ENCODE data around the gene PHRF1.

The PHRF1 gene

DNA sequence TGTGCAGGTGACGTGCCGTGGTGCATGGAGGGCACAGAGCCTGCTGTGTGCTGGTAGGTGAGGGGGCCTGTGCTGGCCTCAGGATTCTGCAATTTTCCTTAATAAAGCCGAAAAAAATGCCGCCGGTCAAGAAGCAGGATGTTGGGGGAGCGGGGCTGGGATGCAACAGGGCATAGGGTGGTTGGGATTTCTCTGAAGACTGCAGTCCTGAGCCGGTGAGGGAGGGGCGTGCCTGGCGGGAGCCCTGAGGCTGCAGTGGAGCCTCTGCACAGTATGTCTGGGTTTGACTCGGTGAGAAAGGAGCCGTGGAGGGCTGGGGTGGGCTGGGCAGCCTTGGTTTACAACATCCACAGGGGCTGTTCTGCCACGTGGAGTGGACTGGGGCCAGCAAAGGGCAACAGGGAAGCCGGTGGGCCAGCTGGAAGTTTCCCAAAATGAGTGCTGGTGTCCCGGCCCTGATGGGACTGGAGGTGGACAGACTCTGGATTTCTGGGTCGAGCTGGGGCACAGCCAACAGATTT lies 47.1 kb downstream of the PHRF1 start:
- TF ChIP-seq, protein P1, sequence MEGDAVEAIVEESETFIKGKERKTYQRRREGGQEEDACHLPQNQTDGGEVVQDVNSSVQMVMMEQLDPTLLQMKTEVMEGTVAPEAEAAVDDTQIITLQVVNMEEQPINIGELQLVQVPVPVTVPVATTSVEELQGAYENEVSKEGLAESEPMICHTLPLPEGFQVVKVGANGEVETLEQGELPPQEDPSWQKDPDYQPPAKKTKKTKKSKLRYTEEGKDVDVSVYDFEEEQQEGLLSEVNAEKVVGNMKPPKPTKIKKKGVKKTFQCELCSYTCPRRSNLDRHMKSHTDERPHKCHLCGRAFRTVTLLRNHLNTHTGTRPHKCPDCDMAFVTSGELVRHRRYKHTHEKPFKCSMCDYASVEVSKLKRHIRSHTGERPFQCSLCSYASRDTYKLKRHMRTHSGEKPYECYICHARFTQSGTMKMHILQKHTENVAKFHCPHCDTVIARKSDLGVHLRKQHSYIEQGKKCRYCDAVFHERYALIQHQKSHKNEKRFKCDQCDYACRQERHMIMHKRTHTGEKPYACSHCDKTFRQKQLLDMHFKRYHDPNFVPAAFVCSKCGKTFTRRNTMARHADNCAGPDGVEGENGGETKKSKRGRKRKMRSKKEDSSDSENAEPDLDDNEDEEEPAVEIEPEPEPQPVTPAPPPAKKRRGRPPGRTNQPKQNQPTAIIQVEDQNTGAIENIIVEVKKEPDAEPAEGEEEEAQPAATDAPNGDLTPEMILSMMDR (IDR thresholded peaks at IDR 0.05; ENCODE audit: low read depth, low read length, missing control alignments): no peak
- H3K4me3 ChIP-seq (ENCODE audit: low read depth, low read length): no peak overlapping the region
- DNase-seq: no peak
- peaks cover 2% of the 10 kb centered on the region for H3K27me3 ChIP-seq (replicated peaks)
- H3K27ac ChIP-seq: no peak overlapping the region
- no peaks in the 10 kb centered on the region for H3K36me3 ChIP-seq (replicated peaks)
- in situ Hi-C loops (cut with HindIII; ENCODE audit: low pct_ligation_motif_present, low sequenced_read_pairs): no loop called here

DNA sequence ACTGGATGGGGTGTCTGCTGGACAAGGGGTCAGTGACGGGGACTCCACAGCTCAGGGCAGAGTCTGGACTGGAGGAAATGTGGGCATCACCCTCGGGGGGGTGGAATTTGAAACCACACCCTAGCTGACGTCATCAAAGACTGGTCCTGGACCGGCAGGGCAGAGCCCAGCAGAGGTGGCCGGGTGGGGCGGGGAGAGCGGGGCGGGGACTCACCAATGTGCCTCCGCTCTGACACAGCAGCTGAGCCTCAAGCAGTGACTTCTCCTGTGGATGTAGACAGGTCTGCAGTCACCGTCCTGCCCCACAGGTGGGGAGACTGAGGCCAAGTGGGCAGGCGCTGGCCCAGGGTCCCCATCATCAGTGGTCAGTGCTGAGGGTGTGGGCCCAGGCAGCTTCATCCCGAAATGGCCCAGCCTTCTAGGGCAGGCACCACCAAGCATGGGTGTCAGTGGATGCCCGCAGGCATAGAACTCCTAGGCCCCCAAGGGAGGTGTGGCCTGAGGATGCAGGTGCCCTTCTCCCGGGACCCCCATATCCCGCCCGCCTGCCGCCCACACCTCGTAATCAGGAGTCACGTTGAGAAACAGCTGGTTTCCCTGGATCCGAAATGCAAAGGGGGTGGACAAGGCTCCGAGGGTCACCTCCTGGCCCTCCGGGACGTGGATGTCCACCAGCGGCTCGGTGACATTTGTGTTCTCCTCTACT lies 47.9 kb downstream of the PHRF1 start:
- TF ChIP-seq, protein P1 (IDR thresholded peaks at IDR 0.05; ENCODE audit: low read depth, low read length, missing control alignments): no peak
- Histone ChIP-seq H3K27ac (no peak overlapping the region), H3K36me3 (replicated peaks) (no peaks in the 10 kb centered on the region), H3K4me3 (ENCODE audit: low read depth, low read length) (no peak overlapping the region), H3K27me3 (replicated peaks) (peaks cover 2% of the 10 kb centered on the region)
- in situ Hi-C loops (cut with HindIII; ENCODE audit: low pct_ligation_motif_present, low sequenced_read_pairs): no loop called here
- DNase-seq: no peak

DNA sequence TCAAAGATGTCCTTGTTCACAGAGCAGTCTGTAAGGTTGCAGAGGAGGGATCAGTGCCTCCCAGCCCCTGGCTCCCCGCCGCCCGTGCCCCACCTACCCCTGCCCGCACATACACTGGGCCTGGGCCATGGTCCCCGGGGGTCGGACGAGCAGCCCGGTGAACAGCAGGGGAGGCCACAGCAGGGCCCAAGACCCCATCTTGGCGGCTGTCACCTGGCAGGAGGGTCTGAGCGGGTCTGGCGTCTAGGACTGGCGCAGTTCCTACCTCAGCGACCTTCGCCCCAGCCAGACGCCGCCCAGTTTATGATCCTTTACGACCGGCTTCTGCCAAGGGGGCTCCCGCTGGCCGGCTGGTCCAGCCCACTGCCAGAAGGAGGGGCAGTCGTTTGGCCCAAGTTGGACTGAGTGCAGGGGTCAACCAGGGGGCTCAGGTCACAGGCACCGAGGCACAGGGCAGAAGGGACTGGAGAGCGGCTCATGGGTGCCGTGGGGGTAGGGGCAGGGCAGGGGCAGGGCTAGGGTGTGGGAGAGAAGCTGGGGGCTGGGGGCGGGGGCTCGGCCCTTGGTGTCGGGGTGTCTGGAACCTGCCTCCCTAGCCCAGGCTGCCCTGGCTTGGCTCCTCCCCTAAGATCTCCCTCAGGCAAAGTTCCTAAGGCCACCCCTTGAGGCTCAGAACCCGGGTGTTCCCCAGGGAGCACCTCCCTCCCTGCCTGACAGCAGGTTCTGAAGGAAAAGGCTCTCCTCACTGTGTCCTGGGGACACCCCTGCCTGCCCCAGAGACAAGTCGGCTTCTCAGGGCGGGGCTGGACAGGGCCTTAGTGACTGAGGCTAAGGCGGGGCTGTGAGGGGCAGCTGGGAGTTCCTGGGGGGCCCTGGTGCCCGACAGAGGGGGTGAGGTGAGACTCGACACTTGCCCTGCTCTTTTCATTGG lies 48.7 kb downstream of the PHRF1 start, which contains the start of gene CDHR5:
CDHR5 (minus strand) TSS at position 251 of the 931 bp plus-strand sequence; CDS start at position 198, 53 bp downstream.
- DNase-seq: no peak
- TF ChIP-seq, protein P1 (IDR thresholded peaks at IDR 0.05; ENCODE audit: low read depth, low read length, missing control alignments): no peak
- Histone ChIP-seq H3K4me3 (ENCODE audit: low read depth, low read length) (no peak within 1 kb of the TSS), H3K27ac (no peak within 1 kb of the TSS), H3K27me3 (replicated peaks) (peaks cover 2% of the 10 kb centered on the region), H3K36me3 (replicated peaks) (no peaks in the 10 kb centered on the region)
- in situ Hi-C loops (cut with HindIII; ENCODE audit: low pct_ligation_motif_present, low sequenced_read_pairs): no loop called here

DNA sequence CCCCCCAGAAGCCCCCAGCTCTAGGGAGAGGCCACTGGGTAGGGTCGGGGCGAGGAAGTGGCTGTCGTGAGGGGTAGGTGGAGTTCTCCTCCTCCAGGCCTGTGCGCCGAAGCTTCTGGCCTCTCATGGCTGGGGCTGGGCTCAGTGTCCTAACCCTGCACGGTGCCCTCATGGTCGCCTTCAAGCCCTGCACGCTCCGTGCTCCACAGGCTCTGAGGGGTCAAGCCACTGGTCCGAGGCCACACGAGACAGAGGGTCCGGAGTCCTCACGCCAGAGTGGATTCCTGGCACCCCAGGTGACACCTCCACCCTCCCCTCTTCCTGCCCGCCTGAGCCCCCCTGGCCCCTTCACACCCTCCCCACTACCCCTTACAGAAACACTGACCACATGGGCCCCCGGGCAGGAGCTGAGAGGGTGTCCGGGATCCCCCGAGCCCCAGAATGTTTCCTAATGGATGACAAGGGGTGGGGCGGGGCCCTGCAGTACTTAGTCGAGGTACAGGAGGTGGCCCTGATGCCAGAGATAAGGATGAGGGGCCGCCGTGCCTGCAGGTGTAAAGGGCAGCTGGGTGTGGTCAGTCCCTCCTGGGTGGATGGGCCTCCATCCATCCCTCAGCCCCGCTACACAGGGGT lies 49.5 kb downstream of the PHRF1 start:
- H3K4me3 ChIP-seq (ENCODE audit: low read depth, low read length): no peak overlapping the region
- DNase-seq: no peak
- TF ChIP-seq, protein P1 (IDR thresholded peaks at IDR 0.05; ENCODE audit: low read depth, low read length, missing control alignments): no peak
- H3K27me3 ChIP-seq (replicated peaks): peaks cover 2% of the 10 kb centered on the region
- in situ Hi-C loops (cut with HindIII; ENCODE audit: low pct_ligation_motif_present, low sequenced_read_pairs): no loop called here
- no peak overlapping the region for H3K27ac ChIP-seq
- no peaks in the 10 kb centered on the region for H3K36me3 ChIP-seq (replicated peaks)

DNA sequence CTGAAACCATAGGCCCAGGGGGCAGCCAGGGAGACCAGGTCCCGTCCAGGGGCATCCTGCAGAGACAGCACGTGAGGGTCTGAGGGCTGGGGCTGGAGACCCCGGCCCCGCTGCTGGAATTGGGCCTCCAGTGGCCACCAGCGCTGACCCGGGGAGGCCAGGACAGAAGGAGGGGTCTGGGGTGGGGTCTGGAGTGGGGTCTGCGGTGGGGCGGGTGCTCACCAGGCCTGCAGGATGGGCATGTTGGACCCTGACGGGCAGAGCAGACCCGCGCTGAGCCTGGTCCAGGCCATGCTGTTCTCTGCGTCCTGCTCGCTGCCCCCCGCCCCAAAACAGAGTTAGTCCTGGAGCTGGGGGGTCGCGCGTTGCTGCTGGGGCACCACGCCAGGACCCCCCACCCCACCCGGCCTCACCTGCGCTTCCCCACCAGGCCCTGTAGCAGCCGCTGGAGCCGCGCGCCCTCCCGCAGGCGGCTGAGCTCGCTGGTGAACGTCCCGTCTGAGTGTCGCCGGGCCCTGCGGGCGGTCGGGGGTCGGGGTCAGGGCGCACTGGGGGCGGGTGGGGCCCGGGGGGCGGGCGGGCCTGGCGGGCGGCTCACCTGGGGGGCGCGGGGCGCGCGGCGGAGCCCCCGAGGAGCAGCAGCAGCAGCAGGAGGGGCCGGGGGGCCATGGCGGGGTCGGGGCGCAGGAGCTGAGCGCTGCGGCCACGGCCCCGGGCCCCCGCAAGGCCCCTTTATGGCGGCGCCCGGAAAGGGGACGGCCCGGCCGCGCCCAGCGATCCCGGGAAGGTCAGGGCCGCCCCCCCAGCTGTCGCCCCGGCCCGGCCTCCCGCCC lies 50.4 kb downstream of the PHRF1 start, which contains the start of gene SCT:
SCT (minus strand) TSS at position 707 of the 833 bp plus-strand sequence; CDS start at position 669, 38 bp downstream.
- no peaks in the 10 kb centered on the region for H3K36me3 ChIP-seq (replicated peaks)
- no peak for DNase-seq
- in situ Hi-C loops (cut with HindIII; ENCODE audit: low pct_ligation_motif_present, low sequenced_read_pairs): no loop called here
- H3K27ac ChIP-seq: no peak within 1 kb of the TSS
- H3K27me3 ChIP-seq (replicated peaks): peaks cover 2% of the 10 kb centered on the region
- H3K4me3 ChIP-seq (ENCODE audit: low read depth, low read length): no peak within 1 kb of the TSS
- TF ChIP-seq, protein P1 (IDR thresholded peaks at IDR 0.05; ENCODE audit: low read depth, low read length, missing control alignments): no peak
